ENCODE data around the gene A4GNT.

Gene A4GNT

DNA sequence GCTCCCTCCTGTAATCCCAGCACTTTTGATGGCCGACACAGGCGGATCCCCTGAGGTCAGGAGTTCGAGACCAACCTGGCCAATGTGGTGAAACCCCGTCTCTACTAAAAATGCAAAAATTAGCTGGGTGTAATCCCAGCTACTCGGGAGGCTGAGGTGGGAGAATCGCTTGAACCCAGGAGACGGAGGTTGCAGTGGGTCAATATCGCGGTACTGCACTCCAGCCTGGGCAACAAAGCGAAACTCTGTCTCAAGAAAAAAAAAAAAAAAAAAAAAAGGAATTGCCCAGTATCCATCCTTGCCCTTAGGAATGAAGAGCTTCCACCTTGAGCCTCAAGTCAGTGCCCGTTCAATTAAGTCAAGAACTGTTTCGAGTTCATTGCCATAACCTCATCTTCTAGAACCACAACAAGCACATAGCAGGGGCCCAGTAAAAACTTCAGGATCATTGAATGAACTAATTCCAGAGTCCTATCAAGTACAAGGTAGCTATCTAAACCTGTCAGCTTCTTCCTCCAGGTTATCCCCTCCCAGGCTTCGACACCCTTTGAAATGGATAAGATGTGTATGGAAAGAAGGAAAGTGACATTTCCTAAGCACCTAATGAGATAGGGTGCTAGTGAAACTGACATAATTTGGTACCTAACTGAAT, 41.7 kb upstream of the A4GNT start:
- no peaks in the 10 kb centered on the region for H3K4me1 ChIP-seq (ENCODE audit: control insufficient read depth, insufficient read depth, low read length)
- peaks cover 18 to 34% of the 10 kb centered on the region in 2 experiments; a peak in 2 of 3 replicates for H3K36me3 ChIP-seq (ENCODE audit: control insufficient read depth in 2 of 2, insufficient read depth in 1 of 2, low read length in 2 of 2)
- peak overlapping the region; percentile 94 for H3K4me3 ChIP-seq (ENCODE audit: low read depth, low read length)
- POLR2A ChIA-PET: interaction anchor here (0.6 to 3.4 kb wide), 6 partner anchors 9 to 172 kb away, joined by 3 to 22 read pairs (median 4); partner anchors contain the start of genes ARMC8 and DZIP1L
- CTCF ChIA-PET: interaction anchor here (0.6 to 1.5 kb wide), 6 partner anchors 12 to 753 kb away, joined by 3 to 7 read pairs (median 3); no protein-coding TSS in a partner anchor
- peak overlapping the region; percentile 76; the same call in 1 of the 2 replicates for H3K27ac ChIP-seq (ENCODE audit: extremely low read depth, low read depth, low read length)
- no peaks in the 10 kb centered on the region for H3K9me3 ChIP-seq (ENCODE audit: control insufficient read depth, insufficient read depth, low read depth, low read length)
- TF ChIP-seq REPIN1 (tag by site-specific recombination; IDR thresholded peaks at IDR 0.05; ENCODE audit: low read depth): no peak
- TF ChIP-seq ZNF350 (tag by site-specific recombination; IDR thresholded peaks at IDR 0.05): no peak
- TF ChIP-seq, protein P1, sequence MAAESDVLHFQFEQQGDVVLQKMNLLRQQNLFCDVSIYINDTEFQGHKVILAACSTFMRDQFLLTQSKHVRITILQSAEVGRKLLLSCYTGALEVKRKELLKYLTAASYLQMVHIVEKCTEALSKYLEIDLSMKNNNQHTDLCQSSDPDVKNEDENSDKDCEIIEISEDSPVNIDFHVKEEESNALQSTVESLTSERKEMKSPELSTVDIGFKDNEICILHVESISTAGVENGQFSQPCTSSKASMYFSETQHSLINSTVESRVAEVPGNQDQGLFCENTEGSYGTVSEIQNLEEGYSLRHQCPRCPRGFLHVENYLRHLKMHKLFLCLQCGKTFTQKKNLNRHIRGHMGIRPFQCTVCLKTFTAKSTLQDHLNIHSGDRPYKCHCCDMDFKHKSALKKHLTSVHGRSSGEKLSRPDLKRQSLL (tag by site-specific recombination; IDR thresholded peaks at IDR 0.05): no peak
- no peak for TF ChIP-seq ZNF792 (tag by site-specific recombination; IDR thresholded peaks at IDR 0.05)

DNA sequence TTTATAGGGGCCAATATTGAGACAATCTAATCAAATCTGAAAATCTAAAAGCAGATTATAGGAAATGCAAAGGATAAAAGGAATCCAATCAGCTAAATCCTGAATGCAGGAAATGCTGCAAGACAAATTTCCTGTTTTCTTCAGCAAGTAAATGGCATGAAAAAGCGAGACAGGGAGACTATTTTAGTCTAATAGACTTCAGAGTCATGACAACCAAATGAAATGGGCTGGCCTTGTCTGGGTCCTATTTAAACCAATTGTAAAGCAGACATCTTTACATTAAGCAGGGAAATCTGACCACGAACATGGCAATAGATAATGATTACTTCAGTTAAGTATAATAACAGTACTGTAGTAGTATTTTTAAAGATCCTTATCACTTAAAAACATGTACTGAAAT, 40.4 kb upstream of the A4GNT start:
- Histone ChIP-seq H3K27ac (ENCODE audit: extremely low read depth, low read depth, low read length) (no peak overlapping the region), H3K4me1 (ENCODE audit: control insufficient read depth, insufficient read depth, low read length) (no peaks in the 10 kb centered on the region), H3K4me3 (ENCODE audit: low read depth, low read length) (no peak overlapping the region), H3K9me3 (ENCODE audit: control insufficient read depth, insufficient read depth, low read depth, low read length) (no peaks in the 10 kb centered on the region), H3K36me3 (ENCODE audit: control insufficient read depth in 2 of 2, insufficient read depth in 1 of 2, low read length in 2 of 2) (peaks cover 28 to 43% of the 10 kb centered on the region in 2 experiments; a peak in 2 of 3 replicates)
- TF ChIP-seq FEZF1 (tag by site-specific recombination; IDR thresholded peaks at IDR 0.05) (no peak), ZFP37 (tag by site-specific recombination; IDR thresholded peaks at IDR 0.05) (no peak), SALL2 (tag by site-specific recombination; IDR thresholded peaks at IDR 0.05; ENCODE audit: borderline replicate concordance) (no peak), GLIS1 (tag by site-specific recombination; IDR thresholded peaks at IDR 0.05) (no peak), ZFHX2 (tag by site-specific recombination; conservative IDR thresholded peaks at IDR 0.05) (no peak), ZNF354C (tag by site-specific recombination; IDR thresholded peaks at IDR 0.05; ENCODE audit: borderline replicate concordance, low read depth) (no peak), ZNF140 (tag by site-specific recombination; IDR thresholded peaks at IDR 0.05) (no peak), ZNF785 (tag by site-specific recombination; IDR thresholded peaks at IDR 0.05) (no peak), ZNF837 (tag by site-specific recombination; IDR thresholded peaks at IDR 0.05) (no peak)
- TF ChIP-seq, protein P2, sequence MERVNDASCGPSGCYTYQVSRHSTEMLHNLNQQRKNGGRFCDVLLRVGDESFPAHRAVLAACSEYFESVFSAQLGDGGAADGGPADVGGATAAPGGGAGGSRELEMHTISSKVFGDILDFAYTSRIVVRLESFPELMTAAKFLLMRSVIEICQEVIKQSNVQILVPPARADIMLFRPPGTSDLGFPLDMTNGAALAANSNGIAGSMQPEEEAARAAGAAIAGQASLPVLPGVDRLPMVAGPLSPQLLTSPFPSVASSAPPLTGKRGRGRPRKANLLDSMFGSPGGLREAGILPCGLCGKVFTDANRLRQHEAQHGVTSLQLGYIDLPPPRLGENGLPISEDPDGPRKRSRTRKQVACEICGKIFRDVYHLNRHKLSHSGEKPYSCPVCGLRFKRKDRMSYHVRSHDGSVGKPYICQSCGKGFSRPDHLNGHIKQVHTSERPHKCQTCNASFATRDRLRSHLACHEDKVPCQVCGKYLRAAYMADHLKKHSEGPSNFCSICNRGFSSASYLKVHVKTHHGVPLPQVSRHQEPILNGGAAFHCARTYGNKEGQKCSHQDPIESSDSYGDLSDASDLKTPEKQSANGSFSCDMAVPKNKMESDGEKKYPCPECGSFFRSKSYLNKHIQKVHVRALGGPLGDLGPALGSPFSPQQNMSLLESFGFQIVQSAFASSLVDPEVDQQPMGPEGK (tag by site-specific recombination; IDR thresholded peaks at IDR 0.05): no peak
- ChIA-PET CTCF (interaction anchor here (0.9 to 1.1 kb wide), 2 partner anchors 15 to 105 kb away, joined by 3 read pairs; no protein-coding TSS in a partner anchor), POLR2A (interaction anchor here (2.6 to 3.4 kb wide), 2 partner anchors 15 to 57 kb away, joined by 13 to 22 read pairs; partner anchors contain the start of genes ARMC8 and DZIP1L)

DNA sequence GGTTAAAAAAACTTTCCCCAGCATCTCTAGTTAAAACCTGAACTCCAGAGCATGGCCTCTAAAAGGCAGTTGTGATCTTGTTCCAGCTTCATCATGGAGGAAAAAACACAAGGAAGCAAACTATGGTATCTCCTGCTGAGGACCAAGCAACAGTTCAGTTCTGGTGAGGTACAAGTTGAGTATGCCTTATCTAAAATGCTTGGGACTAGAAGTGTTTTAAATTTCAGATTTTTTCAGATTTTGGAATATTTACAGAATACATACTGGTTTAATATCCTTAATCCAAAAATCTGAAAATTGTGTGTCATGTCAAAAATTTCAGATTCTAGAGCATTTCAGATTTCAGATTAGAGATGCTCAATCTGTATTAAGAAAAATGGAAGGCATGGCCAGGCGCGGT, 32.9 kb upstream of the A4GNT start:
- H3K4me3 ChIP-seq (ENCODE audit: low read depth, low read length): no peak overlapping the region
- CTCF ChIA-PET: no interaction called here
- H3K36me3 ChIP-seq (ENCODE audit: control insufficient read depth in 2 of 2, insufficient read depth in 1 of 2, low read length in 2 of 2): peaks cover 51 to 82% of the 10 kb centered on the region in 2 experiments
- no peaks in the 10 kb centered on the region for H3K9me3 ChIP-seq (ENCODE audit: control insufficient read depth, insufficient read depth, low read depth, low read length)
- POLR2A ChIA-PET: interaction anchor here (1.3 kb wide), 1 partner anchor 10 kb away, joined by 5 read pairs; the partner anchor contains the start of gene DBR1
- H3K27ac ChIP-seq (ENCODE audit: extremely low read depth, low read depth, low read length): no peak overlapping the region
- TF ChIP-seq ZBTB21 (tag by site-specific recombination; IDR thresholded peaks at IDR 0.05): no peak
- H3K4me1 ChIP-seq (ENCODE audit: control insufficient read depth, insufficient read depth, low read length): no peaks in the 10 kb centered on the region
